Neutrophil (primary cell): ENCODE results near the gene XPNPEP1.

Experiments
- H3K27ac ChIP-seq: fragments of 200-600 bp; sonication (generic); 2 replicates; pipeline ENCODE4 v1.5.1; 2016; ENCODE audit warnings: mild to moderate bottlenecking, moderate library complexity
- H3K27me3 ChIP-seq: fragments of 200-600 bp; sonication (generic); 2 replicates; pipeline ENCODE4 v1.6.0; 2016; ENCODE audit warnings: mild to moderate bottlenecking
- H3K36me3 ChIP-seq: fragments of 200-600 bp; sonication (generic); 2 replicates; pipeline ENCODE4 v1.5.1; 2017
- H3K4me1 ChIP-seq, 2 experiments: fragments of 200-600 bp in 1 of 2; sonication (generic) in 1 of 2; 1 replicate in 1 of 2; 2 replicates in 1 of 2; pipeline versions ENCODE4 v1.5.1 to v1.6.1; 2013 to 2016; ENCODE audit warnings: low read depth in 1 of 2, low read length in 1 of 2, mild to moderate bottlenecking in 1 of 2, moderate library complexity in 1 of 2; ENCODE audit not compliant: control insufficient read depth in 1 of 2, insufficient read depth in 1 of 2
- H3K4me3 ChIP-seq, 2 experiments: fragments of 200-600 bp in 1 of 2; sonication (generic) in 1 of 2; 1 replicate in 1 of 2; 2 replicates in 1 of 2; pipeline ENCODE4 v1.5.1; 2013 to 2016; ENCODE audit warnings: low read depth in 1 of 2, low read length in 1 of 2, mild to moderate bottlenecking in 1 of 2, moderate library complexity in 1 of 2
- H3K9me3 ChIP-seq: fragments of 200-600 bp; sonication (generic); 2 replicates; pipeline ENCODE4 v1.5.1; 2016
- CTCF ChIP-seq: fragments of 200-600 bp; sonication (generic); IDR thresholded peaks from 2 replicates; pipeline ENCODE4 v1.5.1; 2016; ENCODE audit warnings: antibody characterized with exemption

Gene XPNPEP1

GRCh38 chr10:109956454-109957091 lies 33.3 kb upstream of the XPNPEP1 start:
- Histone ChIP-seq H3K27me3 (no peaks in the 10 kb centered on the region), H3K36me3 (no peaks in the 10 kb centered on the region), H3K27ac (no peak overlapping the region), H3K4me1 (no peaks in the 10 kb centered on the region), H3K4me3 (no peak overlapping the region), H3K9me3 (no peaks in the 10 kb centered on the region)
- peak; percentile 40 for TF ChIP-seq CTCF

DNA sequence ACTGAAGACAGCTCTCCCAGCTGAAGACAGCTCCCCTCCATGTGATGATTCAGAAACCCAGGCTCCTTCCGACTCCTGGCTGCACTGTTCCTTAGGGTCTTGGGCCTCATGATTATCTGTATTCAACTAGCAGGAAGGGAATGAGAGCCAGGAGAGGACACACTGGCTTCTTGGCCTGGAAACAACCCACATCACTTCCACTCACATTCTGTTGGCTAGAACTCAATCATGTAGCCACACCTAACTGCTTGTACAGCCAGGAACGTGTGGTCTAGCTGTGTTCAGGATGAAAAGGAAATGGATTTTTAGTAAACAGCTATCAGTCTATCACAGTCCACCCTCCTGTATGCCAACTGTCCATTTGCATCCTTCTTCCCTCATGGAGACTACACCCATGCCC lies 30.5 kb upstream of the XPNPEP1 start:
- no peaks in the 10 kb centered on the region for H3K27me3 ChIP-seq
- H3K4me1 ChIP-seq, result no peaks in the 10 kb centered on the region
- no peaks in the 10 kb centered on the region for H3K9me3 ChIP-seq
- H3K27ac ChIP-seq, result no peak overlapping the region
- no peaks in the 10 kb centered on the region for H3K36me3 ChIP-seq
- H3K4me3 ChIP-seq, result no peak overlapping the region
- TF ChIP-seq CTCF, result no peak

GRCh38 chr10:109952526-109952925 lies 29.2 kb upstream of the XPNPEP1 start:
- Histone ChIP-seq H3K27me3 (no peaks in the 10 kb centered on the region), H3K27ac (no peak overlapping the region), H3K4me1 (no peaks in the 10 kb centered on the region), H3K36me3 (no peaks in the 10 kb centered on the region), H3K4me3 (no peak overlapping the region), H3K9me3 (no peaks in the 10 kb centered on the region)
- TF ChIP-seq CTCF, result no peak

GRCh38 chr10:109947111-109947920 lies 24.0 kb upstream of the XPNPEP1 start:
- Histone ChIP-seq H3K27ac (no peak overlapping the region), H3K4me3 (no peak overlapping the region), H3K9me3 (no peaks in the 10 kb centered on the region), H3K36me3 (no peaks in the 10 kb centered on the region), H3K4me1 (no peaks in the 10 kb centered on the region), H3K27me3 (no peaks in the 10 kb centered on the region)
- TF ChIP-seq CTCF, result no peak

- Histone ChIP-seq H3K27me3 (no peaks in the 10 kb centered on the region), H3K27ac (no peak overlapping the region), H3K4me1 (no peaks in the 10 kb centered on the region), H3K4me3 (no peak overlapping the region), H3K9me3 (no peaks in the 10 kb centered on the region), H3K36me3 (no peaks in the 10 kb centered on the region)
- no peak for TF ChIP-seq CTCF
These were observed 23.4 kb upstream of the XPNPEP1 start for GRCh38 chr10:109946680-109947079.
